ENCODE measurements around the gene NRGN. TPM values are rescaled to one million over a fixed set of nuclear protein-coding genes. Genes with fewer than 3 reads are reported as not detected.

The NRGN gene
- 10.6 and 14.4 TPM in 2 replicates for total RNA-seq

GRCh38 chr11:124739479-124740276 lies at the start of gene NRGN:
NRGN (plus strand) TSS chr11:124739942; CDS start chr11:124740085, 143 bp downstream.
- DNase-seq (ENCODE audit: extremely low read depth, low read depth, low spot score): no peak

- no peak for DNase-seq (ENCODE audit: extremely low read depth, low read depth, low spot score)
Measured at GRCh38 chr11:124693142-124693541, 46.6 kb upstream of the NRGN start.

- no peak for DNase-seq (ENCODE audit: extremely low read depth, low read depth, low spot score)
Measured at GRCh38 chr11:124699547-124699946, 40.2 kb upstream of the NRGN start.

DNA sequence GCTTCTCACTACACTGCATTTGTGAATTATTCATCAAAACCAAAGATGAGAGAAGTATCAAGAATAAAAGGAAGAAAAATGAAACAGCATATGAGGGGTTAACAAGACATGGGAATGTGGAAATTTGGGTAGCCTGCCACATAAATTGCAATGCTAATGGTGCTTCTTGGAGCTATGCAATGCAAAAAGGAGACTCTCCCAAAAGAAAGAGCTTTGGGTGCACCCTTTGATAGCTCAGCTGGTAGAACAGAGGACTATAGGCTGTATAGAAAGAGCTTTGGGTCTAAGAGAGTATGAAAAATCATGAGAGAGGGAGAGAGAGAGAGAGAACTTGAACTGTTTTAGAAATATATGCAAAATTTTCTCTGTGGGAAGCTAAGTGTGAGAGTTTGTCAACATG lies 39.7 kb upstream of the NRGN start:
- no peak for DNase-seq (ENCODE audit: extremely low read depth, low read depth, low spot score)

DNA sequence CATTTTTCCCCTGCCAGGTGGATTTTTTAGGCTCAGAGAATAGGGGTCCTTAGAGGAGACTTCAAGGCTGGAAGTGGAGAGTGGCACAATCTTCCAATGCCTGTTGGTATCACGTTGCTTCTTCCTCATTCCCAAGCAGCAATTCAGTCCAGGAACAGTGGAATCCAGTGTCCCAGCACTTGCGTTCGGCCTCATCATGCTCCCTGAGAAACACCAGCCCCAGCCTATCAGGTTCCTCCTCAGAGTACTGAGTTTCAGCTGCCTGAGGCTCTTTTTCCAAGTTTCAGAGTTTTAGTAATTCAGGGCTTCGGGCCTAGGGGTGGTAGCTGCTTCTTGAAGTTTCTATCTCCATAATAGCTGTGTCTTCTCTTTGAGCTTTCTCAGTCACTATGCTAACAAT lies 31.9 kb upstream of the NRGN start:
- DNase-seq (ENCODE audit: extremely low read depth, low read depth, low spot score): no peak

DNA sequence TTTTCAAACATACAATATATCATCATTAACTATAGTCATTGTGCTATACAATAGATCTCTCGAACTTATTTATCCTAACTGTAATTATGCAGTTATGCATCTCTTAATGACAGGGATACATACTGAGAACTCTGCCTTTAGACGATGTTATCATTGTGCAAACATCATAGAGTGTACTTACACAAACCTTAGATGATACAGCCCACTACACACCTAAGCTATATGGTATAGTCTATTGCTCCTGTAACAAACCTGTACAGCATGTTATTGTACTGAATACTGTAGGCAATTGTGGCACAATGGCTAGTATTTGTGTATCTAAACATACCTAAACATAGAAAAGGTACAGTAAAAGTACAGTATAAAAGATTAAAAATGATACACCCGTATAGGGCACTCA lies 27.4 kb upstream of the NRGN start:
- no peak for DNase-seq (ENCODE audit: extremely low read depth, low read depth, low spot score)

- no peak for DNase-seq (ENCODE audit: extremely low read depth, low read depth, low spot score)
Measured at GRCh38 chr11:124716591-124716990, 23.2 kb upstream of the NRGN start.

- DNase-seq (ENCODE audit: extremely low read depth, low read depth, low spot score): no peak
Measured at GRCh38 chr11:124717421-124717785, 22.3 kb upstream of the NRGN start.

DNA sequence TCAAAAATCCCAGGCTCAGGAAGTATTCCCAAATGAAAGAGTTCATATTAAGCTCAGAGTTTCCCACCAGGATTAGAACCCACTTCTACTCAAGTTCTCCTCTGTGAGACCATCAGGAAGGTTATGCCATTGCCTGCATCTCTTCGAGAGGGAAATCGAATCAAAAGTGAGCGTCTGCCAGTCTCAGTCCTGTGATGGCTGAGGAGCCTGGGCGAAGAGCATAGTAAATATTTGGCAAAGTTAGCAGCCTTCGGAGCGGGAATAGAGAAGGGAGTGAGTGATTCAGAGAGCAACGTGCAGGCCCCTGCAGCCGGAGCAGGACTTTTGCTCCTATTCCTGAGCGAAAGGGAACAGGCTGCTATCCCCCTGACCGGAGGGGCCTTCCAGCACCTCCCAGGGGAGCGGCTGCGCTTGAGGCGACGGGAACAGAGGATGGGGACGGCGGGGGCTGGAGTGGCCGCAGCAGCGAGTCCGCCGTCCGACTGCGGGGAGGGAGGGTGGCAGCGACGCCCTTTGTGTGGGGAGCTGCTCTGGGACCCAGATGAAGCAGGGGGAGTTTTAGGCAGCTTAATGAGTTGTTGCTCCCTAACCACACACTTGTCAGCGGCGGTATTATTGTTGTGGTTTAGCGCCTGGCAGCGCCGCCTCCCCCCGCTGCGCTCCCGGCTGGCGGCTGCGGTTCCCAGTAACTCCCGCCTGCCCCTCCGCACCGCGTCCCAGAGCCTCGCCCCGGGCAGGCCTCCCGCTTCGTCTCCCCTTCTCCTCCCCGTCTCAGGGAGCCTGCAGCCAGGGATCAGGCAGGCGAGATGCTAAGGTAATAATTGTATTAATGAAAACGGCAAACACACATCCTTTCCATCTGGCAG lies 21.7 kb upstream of the NRGN start:
- DNase-seq (ENCODE audit: extremely low read depth, low read depth, low spot score): no peak

GRCh38 chr11:124718801-124719200 lies 20.9 kb upstream of the NRGN start:
- DNase-seq (ENCODE audit: extremely low read depth, low read depth, low spot score): no peak

- no peak for DNase-seq (ENCODE audit: extremely low read depth, low read depth, low spot score)
Measured at GRCh38 chr11:124719534-124719933, 20.2 kb upstream of the NRGN start.

- no peak for DNase-seq (ENCODE audit: extremely low read depth, low read depth, low spot score)
Measured at GRCh38 chr11:124722176-124722575, 17.6 kb upstream of the NRGN start.

DNA sequence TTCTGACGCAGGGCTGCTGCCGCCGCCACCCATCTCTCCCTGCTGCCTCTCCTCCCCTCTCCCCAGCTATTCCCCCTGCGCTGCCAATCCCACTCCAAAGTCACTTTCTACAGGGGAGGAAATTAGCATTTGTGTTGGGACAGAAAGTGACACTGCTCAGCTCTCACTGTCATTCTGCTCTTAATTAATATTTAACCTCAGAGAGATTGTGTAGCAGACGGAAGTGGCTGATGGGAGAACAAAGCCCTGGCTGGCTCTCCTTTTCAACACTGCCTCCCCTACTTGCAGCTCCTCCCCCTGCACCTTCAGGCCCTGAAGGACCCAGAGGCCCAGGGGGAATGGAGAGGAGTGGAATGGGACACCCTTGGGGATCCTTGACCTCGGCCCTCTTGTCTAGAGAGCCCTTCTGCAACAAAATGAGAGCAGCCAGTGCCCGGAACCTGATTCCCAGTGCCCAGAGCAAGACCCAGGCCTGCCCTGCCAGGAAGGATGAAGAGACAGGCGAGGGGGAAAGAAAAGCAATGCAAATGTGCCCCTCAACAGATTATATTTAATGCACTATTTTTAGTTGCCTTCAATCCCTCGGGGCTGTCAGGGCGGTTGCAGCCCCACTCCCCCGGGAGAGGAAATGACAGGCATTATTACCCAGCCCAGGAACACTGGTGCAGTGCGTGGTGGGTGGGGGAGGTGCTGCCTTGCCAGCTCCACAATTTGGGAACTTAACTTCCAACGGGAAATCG lies 14.6 kb upstream of the NRGN start:
- no peak for DNase-seq (ENCODE audit: extremely low read depth, low read depth, low spot score)

- DNase-seq (ENCODE audit: extremely low read depth, low read depth, low spot score): no peak
Measured at GRCh38 chr11:124725719-124726105, 14.0 kb upstream of the NRGN start.

- DNase-seq (ENCODE audit: extremely low read depth, low read depth, low spot score): no peak
Measured at GRCh38 chr11:124727474-124727873, 12.3 kb upstream of the NRGN start.

DNA sequence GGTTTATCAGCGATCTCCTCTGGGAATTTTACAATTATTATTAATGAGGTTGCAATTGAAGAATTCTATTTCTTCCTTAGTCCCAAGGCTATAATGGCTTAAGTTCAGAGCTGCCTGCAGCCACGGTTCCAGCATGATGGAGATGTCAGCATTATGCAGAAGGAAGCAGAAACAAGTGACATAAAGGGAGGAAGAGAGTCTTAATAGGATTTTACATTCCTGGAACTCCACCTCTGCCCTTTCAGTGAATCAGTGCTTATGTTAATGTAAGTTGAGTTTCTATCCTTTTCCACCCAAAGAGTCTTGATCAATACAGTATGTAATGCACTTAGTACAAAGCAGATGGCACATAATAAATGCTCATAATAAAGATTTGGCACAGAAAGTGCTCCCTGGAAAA lies 11.6 kb upstream of the NRGN start:
- no peak for DNase-seq (ENCODE audit: extremely low read depth, low read depth, low spot score)

- DNase-seq (ENCODE audit: extremely low read depth, low read depth, low spot score): no peak
Measured at GRCh38 chr11:124729571-124729970, 10.2 kb upstream of the NRGN start.

GRCh38 chr11:124732230-124732629 lies 7.5 kb upstream of the NRGN start:
- no peak for DNase-seq (ENCODE audit: extremely low read depth, low read depth, low spot score)

DNA sequence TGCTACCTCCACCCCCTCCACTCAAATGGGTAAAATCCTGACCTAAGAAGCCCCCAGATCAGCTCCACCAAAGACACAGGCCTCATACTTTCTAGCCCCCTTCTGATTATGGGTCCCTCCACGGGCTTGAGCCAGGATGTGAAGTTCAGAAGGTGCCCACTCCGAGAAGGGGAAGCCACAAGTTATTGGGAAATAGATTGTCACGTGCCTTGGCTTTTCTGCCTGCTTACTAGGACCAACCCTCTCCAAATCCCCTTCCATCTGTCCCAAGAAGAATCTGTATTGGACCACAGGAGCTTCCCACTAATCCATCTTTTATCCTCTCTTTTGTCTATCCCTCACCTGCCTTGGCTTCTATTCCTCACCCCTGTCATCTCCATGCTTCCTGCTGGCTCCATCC lies 3.0 kb upstream of the NRGN start:
- DNase-seq (ENCODE audit: extremely low read depth, low read depth, low spot score): no peak

GRCh38 chr11:124737638-124738305 lies 2.0 kb upstream of the NRGN start:
- DNase-seq (ENCODE audit: extremely low read depth, low read depth, low spot score): no peak
